ENCODE data around the gene NAT9.

- TF ChIP-seq POLR2A (IDR thresholded peaks at IDR 0.05; ENCODE audit: low read depth, low read length) = no peak
- no peak for TF ChIP-seq CTCF (IDR thresholded peaks at IDR 0.05; ENCODE audit: extremely low read depth in 1 of 2, insufficient read depth in 1 of 2, low read depth in 1 of 2, low read length in 2 of 2)
- no peak for TF ChIP-seq EZH2 (IDR thresholded peaks at IDR 0.05; ENCODE audit: borderline replicate concordance, low read depth, low read length, severe bottlenecking)
- no peak for TF ChIP-seq POLR2AphosphoS5 (IDR thresholded peaks at IDR 0.05; ENCODE audit: insufficient read depth, low read depth, low read length)
- no peak for TF ChIP-seq MAX (IDR thresholded peaks at IDR 0.05; ENCODE audit: insufficient read depth, insufficient read length)
These were observed 48.0 kb downstream of the NAT9 start for GRCh38 chr17:74728033-74728701.

Measured in endothelial cell of umbilical vein (primary cell).